Psoas muscle (tissue), 8 donors: ENCODE data around the gene PGS1. TPM values are rescaled to one million over a fixed set of nuclear protein-coding genes. Genes with fewer than 3 reads are reported as not detected.

ENCODE experiments used
- ATAC-seq, 4 donors: fragments of 200-7000 bp; cut with Tn5 transposase; one replicate each; pipeline ENCODE4 v1.9.1; 2020; ENCODE audit warnings: moderate library complexity in 3 of 4, mild to moderate bottlenecking in 2 of 4
- DNase-seq, 2 donors: peaks; one replicate each; pipeline ENCODE4 v3.0.0-alpha.2; 2020
- H3K27ac ChIP-seq: fragments of 200-600 bp; one replicate; pipeline ENCODE4 v1.8.0; 2022
- H3K27me3 ChIP-seq, 3 donors: fragments of 200-600 bp in 1 of 3; one replicate each; pipeline versions ENCODE4 v1.6.1 to v1.8.0; 2013 to 2022; ENCODE audit warnings: low read length in 2 of 3, mild to moderate bottlenecking in 2 of 3, moderate library complexity in 1 of 3; ENCODE audit not compliant: insufficient read depth in 3 of 3
- H3K36me3 ChIP-seq, 2 donors: fragments of 200-600 bp in 1 of 2; one replicate each; pipeline versions ENCODE4 v1.6.1 to v1.8.0; 2013 to 2022; ENCODE audit warnings: low read depth in 1 of 2, mild to moderate bottlenecking in 1 of 2, moderate library complexity in 1 of 2; ENCODE audit not compliant: insufficient read depth in 1 of 2
- H3K4me1 ChIP-seq: fragments of 200-600 bp; one replicate; pipeline ENCODE4 v1.8.0; 2022
- H3K4me3 ChIP-seq: fragments of 200-600 bp; one replicate; pipeline ENCODE4 v1.8.0; 2022; ENCODE audit warnings: mild to moderate bottlenecking
- H3K9me3 ChIP-seq: fragments of 200-600 bp; one replicate; pipeline ENCODE4 v1.8.0; 2022
- WGBS, 3 donors: extraction: QIAGEN DNeasy Blood & Tissue Kit; methylation state at CpG; one replicate each; pipeline versions ENCODE4 v1.1.6 to v1.1.7; 2013; 5-methylcytosine and 5-hydroxymethylcytosine counted together
- intact Hi-C, 2 donors: fragments of 100-400 bp; cut with DNase I; formaldehyde crosslinking; loops; one replicate each; pipeline versions ENCODE4 v1.11.0 to v1.14.2; 2022
- polyA plus RNA-seq, 3 donors: library from polyadenylated mRNA; stranded (reverse); fragments of 200-250 nt; gene quantifications; one replicate each; pipeline ENCODE4 v1.2.3, GENCODE V29; 2013
- total RNA-seq, 4 donors: library from RNA; stranded (reverse); fragmentation: NEBNext Ultra II Directional in 2 of 4; extraction: Animal tissue kit (Norgen Biotek cat#: 25700) in 2 of 4; gene quantifications; one replicate each; pipeline versions ENCODE4 v1.2.1 to v1.2.4, GENCODE V29; 2021 to 2023
- TF ChIP-seq, protein P1 (sequence below): fragments of 200-600 bp; IDR thresholded peaks from one replicate; pipeline ENCODE4 v1.8.0; 2022; ENCODE audit warnings: antibody characterized with exemption
- donor health status: healthy with polysubstance abuse.
- donor health status: DM: no; HTN: no; CAD: no; lungs with moderate emphysema.
- donor health status: Bipolar disorder and iron deficiency.
- donor health status: healthy.
- donor health status: DM: yes; HTN: yes; CAD: no.
- donor health status: DM: no; HTN: no; CAD: no.
- donor health status: DM: no; HTN: no; CAD: no.
- donor health status: DM: yes; HTN: yes; CAD: no.

PGS1 gene
- total and polyA plus RNA-seq, 7 donors = 10.2 to 24.2 (median 16.3) TPM

DNA sequence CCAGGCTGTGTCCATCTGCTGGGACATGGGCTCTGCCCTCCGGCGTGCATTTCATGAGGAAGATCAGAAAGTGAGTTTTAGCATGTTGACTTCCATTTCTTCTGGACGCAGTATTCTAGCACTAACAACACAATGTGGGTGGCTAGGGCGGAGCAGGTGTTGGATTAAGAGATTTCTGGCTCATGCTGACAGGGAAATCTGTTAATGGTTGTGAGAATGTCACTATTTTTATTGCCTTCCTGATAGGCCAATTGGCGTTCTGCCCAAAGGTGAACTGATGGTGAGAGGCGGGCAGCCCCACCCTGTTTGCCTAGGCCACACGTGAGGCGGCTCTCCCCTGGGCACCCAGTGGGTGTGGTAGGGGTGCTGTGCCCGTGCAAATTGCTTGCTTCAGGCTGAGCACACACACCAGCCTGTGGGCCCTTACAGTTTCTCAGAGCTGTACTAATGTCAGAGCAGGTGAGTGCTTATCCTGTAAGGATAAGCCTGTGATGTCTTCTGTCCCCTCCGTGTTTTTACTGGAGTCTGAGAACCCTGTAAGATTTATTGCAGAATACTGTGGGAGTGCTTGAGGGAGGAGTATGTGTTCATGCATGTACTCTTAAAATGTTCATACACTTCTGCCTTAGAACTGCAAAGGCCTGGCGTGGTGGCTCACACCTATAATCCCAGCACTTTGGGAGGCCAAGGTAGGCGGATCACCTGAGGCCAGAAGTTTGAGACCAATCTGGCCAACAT lies 30.9 kb downstream of the PGS1 start:
- Histone ChIP-seq H3K27me3 (no peaks in the 10 kb centered on the region), H3K4me1 (peaks cover 80% of the 10 kb centered on the region), H3K4me3 (no peak overlapping the region), H3K36me3 (peaks cover 0 to 14% of the 10 kb centered on the region in 2 donors), H3K9me3 (no peaks in the 10 kb centered on the region), H3K27ac (peak overlapping the region; percentile 94)
- ATAC-seq (no peak), DNase-seq (no peak)
- 51 to 71% (median 54%) methylated on average over 12 of the region's 12 CpGs for WGBS, 3 donors
- TF ChIP-seq, protein P1, sequence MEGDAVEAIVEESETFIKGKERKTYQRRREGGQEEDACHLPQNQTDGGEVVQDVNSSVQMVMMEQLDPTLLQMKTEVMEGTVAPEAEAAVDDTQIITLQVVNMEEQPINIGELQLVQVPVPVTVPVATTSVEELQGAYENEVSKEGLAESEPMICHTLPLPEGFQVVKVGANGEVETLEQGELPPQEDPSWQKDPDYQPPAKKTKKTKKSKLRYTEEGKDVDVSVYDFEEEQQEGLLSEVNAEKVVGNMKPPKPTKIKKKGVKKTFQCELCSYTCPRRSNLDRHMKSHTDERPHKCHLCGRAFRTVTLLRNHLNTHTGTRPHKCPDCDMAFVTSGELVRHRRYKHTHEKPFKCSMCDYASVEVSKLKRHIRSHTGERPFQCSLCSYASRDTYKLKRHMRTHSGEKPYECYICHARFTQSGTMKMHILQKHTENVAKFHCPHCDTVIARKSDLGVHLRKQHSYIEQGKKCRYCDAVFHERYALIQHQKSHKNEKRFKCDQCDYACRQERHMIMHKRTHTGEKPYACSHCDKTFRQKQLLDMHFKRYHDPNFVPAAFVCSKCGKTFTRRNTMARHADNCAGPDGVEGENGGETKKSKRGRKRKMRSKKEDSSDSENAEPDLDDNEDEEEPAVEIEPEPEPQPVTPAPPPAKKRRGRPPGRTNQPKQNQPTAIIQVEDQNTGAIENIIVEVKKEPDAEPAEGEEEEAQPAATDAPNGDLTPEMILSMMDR = no peak
- intact Hi-C loops = no loop called here

DNA sequence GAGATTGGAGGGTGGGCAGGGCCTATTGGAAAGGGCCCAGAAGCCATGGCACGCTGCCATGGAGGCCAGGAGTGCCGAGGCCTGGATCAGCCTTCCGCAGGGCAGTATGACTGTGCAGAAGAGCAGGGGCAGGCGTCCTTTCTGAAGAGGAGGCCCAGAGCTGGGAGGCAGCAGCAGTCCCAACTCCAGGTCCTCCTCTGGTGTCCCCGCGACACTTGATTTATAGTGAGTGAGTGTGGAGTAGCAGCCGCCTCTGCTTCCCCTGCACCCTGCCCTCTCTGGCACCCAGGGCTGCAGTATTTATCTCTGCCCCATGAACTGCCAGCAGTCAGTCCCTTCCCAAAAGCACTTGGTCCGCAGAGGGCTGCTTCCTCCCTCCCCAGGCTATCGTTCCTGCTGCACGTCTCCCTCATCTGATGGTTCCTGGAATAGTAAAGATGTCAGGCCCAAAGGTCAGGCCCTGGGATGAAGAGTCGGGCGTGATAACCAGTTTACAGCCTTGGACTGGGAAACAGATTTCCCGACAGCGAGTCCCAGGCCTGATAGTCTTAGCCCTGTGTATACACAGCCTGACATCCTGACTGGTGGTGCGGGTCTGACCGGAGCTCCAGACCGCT lies 32.9 kb downstream of the PGS1 start:
- peak in 3 of 4 donors; percentile 23 to 39 (median 39) for ATAC-seq
- peaks cover 90% of the 10 kb centered on the region for H3K4me1 ChIP-seq

DNA sequence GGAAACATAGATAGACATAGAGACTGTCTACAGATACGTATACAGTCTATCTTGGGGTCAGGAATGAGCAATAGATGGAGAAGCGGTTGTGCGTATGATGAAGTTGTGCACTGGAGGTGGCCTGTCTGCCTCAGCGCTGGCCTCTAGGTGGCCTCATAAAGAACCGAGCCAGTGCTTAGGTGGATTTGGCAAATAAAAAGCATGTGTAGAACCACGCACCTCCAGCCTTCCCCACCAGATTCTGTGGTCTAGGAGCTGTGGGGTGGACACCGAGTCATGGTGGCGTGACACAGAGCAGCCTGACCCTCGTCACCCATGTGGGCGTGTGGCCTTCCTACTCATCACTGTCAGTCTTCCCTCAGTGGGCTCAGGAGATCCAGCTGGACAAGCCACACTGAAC lies 34.0 kb downstream of the PGS1 start:
- H3K27ac ChIP-seq = peak overlapping the region; percentile 94
- peak in 1 of 2 donors; percentile 33 for DNase-seq
- H3K4me1 ChIP-seq = peaks cover 84% of the 10 kb centered on the region
- intact Hi-C loops = no loop called here
- no peaks in the 10 kb centered on the region for H3K9me3 ChIP-seq
- TF ChIP-seq, protein P1 = peak; percentile 52
- H3K4me3 ChIP-seq = no peak overlapping the region
- H3K36me3 ChIP-seq = peaks cover 0 to 10% of the 10 kb centered on the region in 2 donors
- H3K27me3 ChIP-seq = no peaks in the 10 kb centered on the region
- 80 to 84% (median 82%) methylated on average over 10 of the region's 10 CpGs for WGBS, 3 donors
- ATAC-seq = peak; percentile 39 to 52 (median 47)

More for the DNA sequence above, 32.9 kb downstream of the PGS1 start:
- TF ChIP-seq, protein P1 = no peak
- peak overlapping the region; percentile 94 for H3K27ac ChIP-seq
- WGBS, 3 donors = 22 to 36% (median 26%) methylated on average over 16 to 17 of the region's 17 CpGs
- H3K36me3 ChIP-seq = peaks cover 0 to 7% of the 10 kb centered on the region in 2 donors
- H3K27me3 ChIP-seq = no peaks in the 10 kb centered on the region
- no peaks in the 10 kb centered on the region for H3K9me3 ChIP-seq
- peak in 1 of 2 donors; percentile 68 for DNase-seq
- H3K4me3 ChIP-seq = no peak overlapping the region
- intact Hi-C loops = no loop called here

DNA sequence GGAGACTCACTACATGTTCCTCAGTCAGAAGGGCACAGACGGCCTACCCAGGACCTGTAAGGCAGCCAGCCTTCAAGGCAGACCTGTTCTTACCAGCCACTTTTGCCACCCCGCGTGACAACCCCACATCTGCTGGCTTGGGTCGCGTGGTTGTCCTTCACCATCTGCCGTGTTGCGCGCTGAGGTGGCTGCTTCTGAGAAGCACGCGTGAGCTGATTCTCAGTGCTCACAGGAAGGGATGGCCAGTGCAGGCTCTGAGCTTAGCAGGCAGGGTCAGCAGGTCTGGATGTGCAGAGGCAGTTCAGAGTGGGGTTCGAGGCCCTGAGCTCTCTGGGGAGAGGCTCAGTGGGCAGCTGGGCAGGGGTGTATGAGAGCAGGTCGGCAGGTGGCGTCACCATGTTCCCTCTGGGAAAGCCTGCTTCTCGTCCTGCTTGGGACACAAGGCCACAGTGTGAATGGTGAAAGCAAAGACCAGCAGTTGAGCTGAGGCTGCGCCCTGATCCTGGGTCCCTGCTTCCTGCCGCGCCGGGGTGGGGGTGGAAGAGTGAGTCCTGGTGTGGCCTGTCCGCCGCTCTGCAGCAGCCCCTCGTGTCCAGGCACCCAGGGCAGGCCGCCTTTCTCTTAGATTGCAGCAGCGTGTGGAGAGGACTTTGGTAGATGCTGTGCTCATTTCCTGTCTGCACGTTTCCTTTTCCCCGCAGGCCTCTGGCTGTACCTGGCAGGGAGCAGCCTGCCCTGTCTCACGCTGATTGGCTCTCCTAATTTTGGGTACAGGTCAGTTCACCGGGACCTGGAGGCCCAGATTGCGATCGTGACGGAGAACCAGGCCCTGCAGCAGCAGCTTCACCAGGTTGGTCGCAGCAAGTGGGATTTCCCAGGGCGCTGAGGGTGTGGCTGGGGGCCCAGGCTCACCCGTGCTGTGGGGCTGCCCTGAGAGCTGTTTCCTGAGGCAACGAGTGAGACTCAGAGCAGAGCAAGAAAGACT lies 36.0 kb downstream of the PGS1 start:
- peaks cover 73% of the 10 kb centered on the region for H3K4me1 ChIP-seq
- DNase-seq (peak in 1 of 2 donors; percentile 51), ATAC-seq (no peak)
- H3K27me3 ChIP-seq = no peaks in the 10 kb centered on the region
- H3K4me3 ChIP-seq = no peak overlapping the region
- intact Hi-C loops = no loop called here
- H3K36me3 ChIP-seq = peaks cover 0 to 15% of the 10 kb centered on the region in 2 donors
- 77 to 80% (median 79%) methylated on average over 32 to 34 of the region's 34 CpGs for WGBS, 3 donors
- peak overlapping the region; percentile 94 for H3K27ac ChIP-seq
- TF ChIP-seq, protein P1 = no peak
- no peaks in the 10 kb centered on the region for H3K9me3 ChIP-seq
